Nephron progenitor cell (in vitro differentiated cells): ENCODE measurements around the gene ZSWIM3.
A peak's percentile ranks its signal among the peaks of the same experiment; 100 is the strongest.

Experiments used
- DNase-seq: peaks from one replicate; pipeline ENCODE4 v3.0.0; 2021
- H3K27ac Mint-ChIP-seq: 2 replicates; pipeline ENCODE4 v1.8.0; 2021; ENCODE audit warnings: mild to moderate bottlenecking, moderate library complexity, mixed read lengths
- H3K27me3 Mint-ChIP-seq: 2 replicates; pipeline ENCODE4 v1.8.0; 2021; ENCODE audit warnings: mild to moderate bottlenecking, low read depth, mixed read lengths; ENCODE audit not compliant: poor library complexity
- H3K36me3 Mint-ChIP-seq: 2 replicates; pipeline ENCODE4 v1.8.0; 2021; ENCODE audit warnings: low read depth, mixed read lengths
- H3K4me1 Mint-ChIP-seq: 2 replicates; pipeline ENCODE4 v1.8.0; 2021; ENCODE audit warnings: mixed read lengths
- H3K4me3 Mint-ChIP-seq: 2 replicates; pipeline ENCODE4 v1.8.0; 2021; ENCODE audit warnings: mild to moderate bottlenecking, moderate library complexity, mixed read lengths
- H3K9me3 Mint-ChIP-seq: 2 replicates; pipeline ENCODE4 v1.8.0; 2021; ENCODE audit warnings: mild to moderate bottlenecking, moderate library complexity, mixed read lengths
- TF ChIP-seq, protein P1 (sequence below): fragments of 200-600 bp; sonication (generic); IDR thresholded peaks from 2 replicates; pipeline ENCODE4 v1.5.0; 2021; ENCODE audit warnings: antibody characterized with exemption

Gene ZSWIM3

DNA sequence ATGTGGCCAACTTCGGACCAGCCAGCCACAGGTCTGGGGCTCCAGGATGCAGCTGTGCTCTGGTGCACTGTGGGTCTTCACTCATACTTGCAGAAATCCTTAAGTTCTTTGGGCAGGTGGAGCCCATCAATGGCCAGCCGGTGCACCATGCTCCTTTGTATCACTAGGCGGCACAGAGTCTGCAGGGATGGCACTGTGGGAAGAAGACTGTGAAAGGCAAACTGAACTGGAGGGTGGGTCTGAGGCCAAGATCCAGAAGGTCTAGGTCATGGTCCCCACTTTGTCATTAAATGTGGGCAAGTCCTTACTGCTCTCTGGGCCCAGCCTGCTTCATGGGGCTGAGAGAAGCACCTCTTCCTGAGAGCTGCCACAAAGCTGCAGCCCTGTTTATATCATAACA lies 31.3 kb downstream of the ZSWIM3 start:
- Mint-ChIP-seq H3K27ac (no peak overlapping the region), H3K4me1 (peaks cover 18% of the 10 kb centered on the region), H3K27me3 (peaks cover 3% of the 10 kb centered on the region), H3K4me3 (no peak overlapping the region), H3K36me3 (peaks cover 5% of the 10 kb centered on the region), H3K9me3 (no peaks in the 10 kb centered on the region)
- DNase-seq = no peak
- TF ChIP-seq, protein P1, sequence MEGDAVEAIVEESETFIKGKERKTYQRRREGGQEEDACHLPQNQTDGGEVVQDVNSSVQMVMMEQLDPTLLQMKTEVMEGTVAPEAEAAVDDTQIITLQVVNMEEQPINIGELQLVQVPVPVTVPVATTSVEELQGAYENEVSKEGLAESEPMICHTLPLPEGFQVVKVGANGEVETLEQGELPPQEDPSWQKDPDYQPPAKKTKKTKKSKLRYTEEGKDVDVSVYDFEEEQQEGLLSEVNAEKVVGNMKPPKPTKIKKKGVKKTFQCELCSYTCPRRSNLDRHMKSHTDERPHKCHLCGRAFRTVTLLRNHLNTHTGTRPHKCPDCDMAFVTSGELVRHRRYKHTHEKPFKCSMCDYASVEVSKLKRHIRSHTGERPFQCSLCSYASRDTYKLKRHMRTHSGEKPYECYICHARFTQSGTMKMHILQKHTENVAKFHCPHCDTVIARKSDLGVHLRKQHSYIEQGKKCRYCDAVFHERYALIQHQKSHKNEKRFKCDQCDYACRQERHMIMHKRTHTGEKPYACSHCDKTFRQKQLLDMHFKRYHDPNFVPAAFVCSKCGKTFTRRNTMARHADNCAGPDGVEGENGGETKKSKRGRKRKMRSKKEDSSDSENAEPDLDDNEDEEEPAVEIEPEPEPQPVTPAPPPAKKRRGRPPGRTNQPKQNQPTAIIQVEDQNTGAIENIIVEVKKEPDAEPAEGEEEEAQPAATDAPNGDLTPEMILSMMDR = no peak

DNA sequence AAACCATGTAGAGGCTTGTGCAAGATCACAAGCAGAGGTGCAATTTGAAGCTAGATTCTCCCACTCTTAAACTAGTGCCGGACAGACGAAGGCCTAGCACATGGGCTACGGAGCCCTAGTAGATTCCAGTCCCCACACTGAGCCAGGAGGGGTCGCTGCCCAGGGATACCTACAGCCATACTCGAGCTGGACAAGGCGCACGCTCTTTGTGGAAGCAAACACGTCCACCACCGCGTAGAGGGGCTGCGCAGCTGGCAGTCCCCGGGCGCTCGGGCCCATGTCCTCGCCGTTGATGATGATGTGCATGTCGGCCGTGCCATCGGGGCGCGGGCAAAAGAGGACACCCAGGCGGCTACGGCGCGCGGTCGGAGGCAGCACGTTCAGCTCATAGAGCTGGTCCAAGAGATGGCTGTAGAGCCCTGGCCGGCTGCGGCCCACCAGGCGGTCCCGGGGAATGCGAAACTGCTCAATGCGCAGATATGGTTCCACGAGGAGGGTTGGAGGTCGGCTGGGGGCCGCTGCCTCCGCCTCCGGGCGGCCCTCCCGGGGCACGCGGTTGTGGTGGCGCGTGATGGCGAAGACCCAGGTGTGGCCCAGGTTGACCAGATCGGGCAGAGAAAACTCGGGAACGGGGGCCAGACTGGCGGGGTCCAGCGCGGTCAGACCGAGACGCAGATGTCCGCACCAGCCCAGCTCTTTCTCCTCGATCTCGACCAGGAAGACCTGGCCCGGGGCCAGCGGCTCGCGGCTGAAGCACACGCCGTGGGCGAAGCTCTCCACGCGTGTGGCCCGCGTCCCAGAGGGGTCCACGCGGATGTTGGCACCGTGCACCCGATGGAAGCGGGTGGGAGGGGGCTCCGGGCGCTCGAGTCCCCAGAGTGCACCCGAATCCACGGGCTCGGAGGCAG lies 32.9 kb downstream of the ZSWIM3 start:
- Mint-ChIP-seq H3K27ac (no peak overlapping the region), H3K4me1 (peaks cover 24% of the 10 kb centered on the region), H3K9me3 (no peaks in the 10 kb centered on the region), H3K4me3 (peak overlapping the region; percentile 91), H3K36me3 (peaks cover 6% of the 10 kb centered on the region), H3K27me3 (peaks cover 3% of the 10 kb centered on the region)
- DNase-seq = peak; percentile 85
- TF ChIP-seq, protein P1 = peak; percentile 62

DNA sequence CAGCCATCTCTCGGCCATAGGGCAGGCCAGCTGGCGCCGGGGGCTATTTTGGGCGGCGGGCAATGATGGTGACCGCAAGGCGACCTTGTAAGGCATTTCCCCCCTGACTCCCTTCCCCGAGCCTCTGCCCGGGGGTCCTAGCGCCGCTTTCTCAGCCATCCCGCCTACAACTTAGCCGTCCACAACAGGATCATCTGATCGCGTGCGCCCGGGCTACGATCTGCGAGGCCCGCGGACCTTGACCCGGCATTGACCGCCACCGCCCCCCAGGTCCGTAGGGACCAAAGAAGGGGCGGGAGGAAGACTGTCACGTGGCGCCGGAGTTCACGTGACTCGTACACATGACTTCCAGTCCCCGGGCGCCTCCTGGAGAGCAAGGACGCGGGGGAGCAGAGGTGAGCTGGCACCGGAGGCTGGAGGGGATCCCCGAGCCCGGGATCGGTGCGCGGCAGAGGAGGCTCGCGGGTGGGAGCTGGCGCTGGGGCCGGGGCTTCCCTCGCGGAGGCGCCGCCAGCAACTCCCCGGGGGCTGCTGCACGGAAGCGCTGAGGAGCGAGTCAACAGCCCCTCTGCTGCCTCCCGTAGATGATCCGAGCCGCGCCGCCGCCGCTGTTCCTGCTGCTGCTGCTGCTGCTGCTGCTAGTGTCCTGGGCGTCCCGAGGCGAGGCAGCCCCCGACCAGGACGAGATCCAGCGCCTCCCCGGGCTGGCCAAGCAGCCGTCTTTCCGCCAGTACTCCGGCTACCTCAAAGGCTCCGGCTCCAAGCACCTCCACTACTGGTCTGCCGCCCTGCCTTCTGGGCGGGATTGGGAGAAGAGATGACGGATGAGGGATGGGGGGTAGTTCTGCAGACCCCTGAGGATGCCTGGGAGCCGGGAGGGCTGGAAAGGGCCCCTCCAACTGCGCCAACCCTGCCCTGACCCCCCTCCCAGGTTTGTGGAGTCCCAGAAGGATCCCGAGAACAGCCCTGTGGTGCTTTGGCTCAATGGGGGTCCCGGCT lies 33.9 kb downstream of the ZSWIM3 start, which contains the start of the genes CTSA and NEURL2:
TSS of gene CTSA (plus strand) at position 351 of the 999 bp plus-strand sequence. CDS start at position 585, 234 bp downstream.
TSS of gene NEURL2 (minus strand) at position 224 of the 999 bp plus-strand sequence. CDS start at position 7, 217 bp downstream.
- no peaks in the 10 kb centered on the region for H3K9me3 Mint-ChIP-seq
- TF ChIP-seq, protein P1 = no peak
- H3K27me3 Mint-ChIP-seq = peaks cover 3% of the 10 kb centered on the region
- no peak within 1 kb of the TSS for H3K27ac Mint-ChIP-seq
- DNase-seq = peak; percentile 87
- peaks cover 24% of the 10 kb centered on the region for H3K4me1 Mint-ChIP-seq
- H3K4me3 Mint-ChIP-seq = peak within 1 kb of the TSS; percentile 91
- H3K36me3 Mint-ChIP-seq = peaks cover 6% of the 10 kb centered on the region

DNA sequence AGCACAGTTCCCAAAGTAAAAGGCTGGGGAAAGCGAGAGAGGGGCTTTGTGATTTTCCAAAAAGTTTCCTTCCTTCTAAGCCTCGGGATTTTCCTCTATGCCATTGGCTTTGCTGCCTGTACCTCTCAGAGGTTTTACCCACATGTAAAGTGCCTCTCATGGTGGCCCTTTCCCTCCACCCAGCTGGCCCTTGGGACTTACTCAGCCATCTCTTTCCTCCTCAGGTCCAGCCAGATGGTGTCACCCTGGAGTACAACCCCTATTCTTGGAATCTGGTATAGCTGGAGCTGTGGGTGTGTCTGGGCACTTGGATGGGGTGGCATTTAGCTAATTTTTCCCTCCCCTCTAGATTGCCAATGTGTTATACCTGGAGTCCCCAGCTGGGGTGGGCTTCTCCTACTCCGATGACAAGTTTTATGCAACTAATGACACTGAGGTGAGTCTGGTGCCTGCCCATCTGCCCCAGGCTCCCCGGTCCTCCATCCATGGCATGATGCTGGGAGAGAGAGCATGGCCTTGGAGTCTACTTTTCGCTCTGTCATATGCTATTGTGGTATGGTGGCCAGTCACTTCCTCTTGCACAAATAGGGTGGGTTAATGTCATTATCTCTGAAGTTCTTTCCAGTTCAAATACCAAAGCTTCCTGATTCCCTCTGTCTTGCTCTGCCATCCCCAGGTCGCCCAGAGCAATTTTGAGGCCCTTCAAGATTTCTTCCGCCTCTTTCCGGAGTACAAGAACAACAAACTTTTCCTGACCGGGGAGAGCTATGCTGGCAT lies 34.8 kb downstream of the ZSWIM3 start:
- Mint-ChIP-seq H3K4me3 (peak overlapping the region; percentile 91), H3K27me3 (peaks cover 3% of the 10 kb centered on the region), H3K27ac (no peak overlapping the region), H3K36me3 (peaks cover 6% of the 10 kb centered on the region), H3K9me3 (no peaks in the 10 kb centered on the region), H3K4me1 (peaks cover 24% of the 10 kb centered on the region)
- TF ChIP-seq, protein P1 = no peak
- DNase-seq = no peak

DNA sequence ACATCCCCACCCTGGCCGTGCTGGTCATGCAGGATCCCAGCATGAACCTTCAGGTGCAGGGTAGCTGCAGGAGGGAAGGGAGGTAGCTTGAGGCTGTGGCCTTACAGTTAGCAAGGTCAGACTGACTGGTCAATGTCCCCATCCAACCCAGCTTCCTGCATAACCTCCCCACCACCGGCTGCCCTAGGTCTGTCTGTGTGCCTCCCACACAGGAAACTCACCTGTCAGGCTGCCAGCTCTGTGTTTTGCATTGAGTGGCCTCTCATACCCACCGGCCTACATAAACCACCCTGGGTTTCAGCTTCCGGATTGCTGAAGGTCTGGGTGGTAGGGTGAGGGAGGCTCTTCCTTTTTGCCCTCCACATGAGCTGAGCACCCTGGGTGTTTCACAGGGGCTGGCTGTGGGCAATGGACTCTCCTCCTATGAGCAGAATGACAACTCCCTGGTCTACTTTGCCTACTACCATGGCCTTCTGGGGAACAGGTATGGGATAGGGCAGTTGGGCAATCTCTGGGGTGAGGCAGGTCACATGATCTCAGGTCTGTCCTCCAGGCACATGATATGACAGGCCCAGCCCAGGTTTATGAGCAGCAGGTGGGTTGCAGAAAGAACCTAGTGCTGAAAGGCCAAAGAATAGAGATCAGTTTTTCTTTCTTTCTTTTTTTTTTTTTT lies 35.5 kb downstream of the ZSWIM3 start:
- H3K4me3 Mint-ChIP-seq = peak overlapping the region; percentile 91
- H3K27me3 Mint-ChIP-seq = peaks cover 3% of the 10 kb centered on the region
- H3K27ac Mint-ChIP-seq = no peak overlapping the region
- H3K4me1 Mint-ChIP-seq = peaks cover 24% of the 10 kb centered on the region
- H3K36me3 Mint-ChIP-seq = peaks cover 6% of the 10 kb centered on the region
- DNase-seq = no peak
- TF ChIP-seq, protein P1 = no peak
- H3K9me3 Mint-ChIP-seq = no peaks in the 10 kb centered on the region
